ENCODE data around the gene ANO2.
A peak's percentile ranks its signal among the peaks of the same experiment; 100 is the strongest.

Gene ANO2

DNA sequence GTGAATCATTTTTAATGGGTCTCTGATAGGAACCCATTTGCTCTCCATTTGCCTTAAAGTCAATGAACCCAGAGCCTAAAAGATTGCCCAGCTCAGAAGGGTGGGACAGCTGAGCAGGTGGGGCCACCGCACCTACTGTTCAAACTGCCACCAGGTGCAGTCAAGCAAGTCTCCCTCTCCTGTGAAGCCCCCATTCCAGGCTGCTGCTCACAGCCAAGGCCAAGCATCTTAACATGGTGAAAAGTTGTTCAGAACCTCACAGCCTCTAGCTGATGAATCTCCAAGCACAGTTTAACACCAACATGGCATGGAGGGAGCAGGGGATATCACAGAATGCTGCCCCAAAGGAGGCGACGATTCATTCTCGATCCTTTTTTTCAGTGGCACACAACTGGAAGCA, 29.5 kb downstream of the ANO2 start:
- H3K9ac ChIP-seq (ENCODE audit: insufficient read length, low read depth) = no peak overlapping the region
- no peak overlapping the region for H3K4me3 ChIP-seq (ENCODE audit: insufficient read length, low read depth)
- TF ChIP-seq ZNF274 (IDR thresholded peaks at IDR 0.05; ENCODE audit: low read depth, low read length) = no peak
- TF ChIP-seq YY1 (IDR thresholded peaks at IDR 0.05; ENCODE audit: insufficient read depth, insufficient read length) = no peak
- no peak for TF ChIP-seq SUZ12 (IDR thresholded peaks at IDR 0.05; ENCODE audit: extremely low read depth, insufficient read depth, insufficient read length)
- no peaks in the 10 kb centered on the region for H3K27me3 ChIP-seq (ENCODE audit: insufficient read depth, insufficient read length)
- no peaks in the 10 kb centered on the region for H3K36me3 ChIP-seq (ENCODE audit: insufficient read depth, insufficient read length, low read length)
- H3K9me3 ChIP-seq (ENCODE audit: insufficient read depth, low read length) = no peaks in the 10 kb centered on the region
- H3K4me1 ChIP-seq (ENCODE audit: insufficient read depth, insufficient read length) = peaks cover 6% of the 10 kb centered on the region
- no peak for DNase-seq (ENCODE audit: low read depth, low spot score)

GRCh38 chr12:5914387-5915149, 30.5 kb downstream of the ANO2 start:
- H3K4me1 ChIP-seq (ENCODE audit: insufficient read depth, insufficient read length) = peaks cover 6% of the 10 kb centered on the region
- H3K4me3 ChIP-seq (ENCODE audit: insufficient read length, low read depth) = no peak overlapping the region
- DNase-seq (ENCODE audit: low read depth, low spot score) = no peak
- no peak overlapping the region for H3K9ac ChIP-seq (ENCODE audit: insufficient read length, low read depth)
- H3K9me3 ChIP-seq (ENCODE audit: insufficient read depth, low read length) = no peaks in the 10 kb centered on the region
- no peaks in the 10 kb centered on the region for H3K36me3 ChIP-seq (ENCODE audit: insufficient read depth, insufficient read length, low read length)
- no peaks in the 10 kb centered on the region for H3K27me3 ChIP-seq (ENCODE audit: insufficient read depth, insufficient read length)
- TF ChIP-seq SUZ12 (IDR thresholded peaks at IDR 0.05; ENCODE audit: extremely low read depth, insufficient read depth, insufficient read length) (no peak), YY1 (IDR thresholded peaks at IDR 0.05; ENCODE audit: insufficient read depth, insufficient read length) (no peak), ZNF274 (IDR thresholded peaks at IDR 0.05; ENCODE audit: low read depth, low read length) (no peak)

GRCh38 chr12:5913387-5913786, 31.7 kb downstream of the ANO2 start:
- no peaks in the 10 kb centered on the region for H3K36me3 ChIP-seq (ENCODE audit: insufficient read depth, insufficient read length, low read length)
- H3K27me3 ChIP-seq (ENCODE audit: insufficient read depth, insufficient read length) = no peaks in the 10 kb centered on the region
- H3K4me1 ChIP-seq (ENCODE audit: insufficient read depth, insufficient read length) = peaks cover 6% of the 10 kb centered on the region
- no peak overlapping the region for H3K9ac ChIP-seq (ENCODE audit: insufficient read length, low read depth)
- H3K4me3 ChIP-seq (ENCODE audit: insufficient read length, low read depth) = no peak overlapping the region
- DNase-seq (ENCODE audit: low read depth, low spot score) = no peak
- H3K9me3 ChIP-seq (ENCODE audit: insufficient read depth, low read length) = no peaks in the 10 kb centered on the region
- TF ChIP-seq ZNF274 (IDR thresholded peaks at IDR 0.05; ENCODE audit: low read depth, low read length) = no peak
- no peak for TF ChIP-seq YY1 (IDR thresholded peaks at IDR 0.05; ENCODE audit: insufficient read depth, insufficient read length)
- TF ChIP-seq SUZ12 (IDR thresholded peaks at IDR 0.05; ENCODE audit: extremely low read depth, insufficient read depth, insufficient read length) = no peak

DNA sequence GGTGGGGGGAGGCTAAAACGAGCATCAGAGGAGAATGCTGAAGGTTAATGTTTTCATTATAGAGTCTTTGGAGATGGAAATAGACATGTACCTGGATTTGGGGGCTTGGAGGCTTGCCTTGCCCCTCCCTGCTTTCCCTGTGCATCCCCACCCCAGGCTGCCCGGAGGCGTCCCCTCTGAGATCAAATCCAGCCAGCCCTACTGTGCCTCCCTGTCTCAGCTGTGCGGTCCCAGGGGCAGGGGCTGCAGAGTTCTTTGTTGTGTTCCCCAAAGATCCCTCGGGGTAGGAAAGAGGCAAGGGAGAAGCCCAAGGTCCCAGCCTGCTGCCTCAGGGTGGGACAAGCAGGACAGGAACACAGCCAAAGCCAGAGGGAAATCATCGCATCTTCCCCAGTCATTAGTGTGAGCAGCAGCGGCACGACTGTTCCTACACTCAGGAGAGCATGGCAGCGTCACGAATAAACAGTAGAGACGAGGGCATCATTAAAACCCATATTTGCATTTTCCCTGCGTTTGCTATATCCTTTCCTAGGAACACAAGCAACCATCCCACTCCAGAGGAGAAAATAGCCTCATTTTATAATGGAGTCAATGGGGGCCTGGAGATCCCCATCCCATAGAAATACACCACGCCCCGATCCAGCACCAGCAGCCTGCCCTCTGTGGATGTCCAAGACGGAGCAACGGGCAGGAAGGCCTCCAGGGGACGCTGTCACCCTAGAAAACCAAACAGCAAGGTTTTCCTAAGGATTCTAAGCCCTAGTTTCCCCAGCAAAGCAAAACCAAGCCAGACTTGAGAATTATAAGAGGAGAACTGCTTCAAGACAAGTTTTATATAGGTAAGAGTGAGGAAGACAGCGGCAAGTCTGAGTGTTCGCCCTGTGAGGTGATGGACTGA, 32.4 kb downstream of the ANO2 start:
- DNase-seq (ENCODE audit: low read depth, low spot score) = peak; percentile 77
- no peak overlapping the region for H3K9ac ChIP-seq (ENCODE audit: insufficient read length, low read depth)
- H3K4me1 ChIP-seq (ENCODE audit: insufficient read depth, insufficient read length) = peaks cover 9% of the 10 kb centered on the region
- H3K9me3 ChIP-seq (ENCODE audit: insufficient read depth, low read length) = no peaks in the 10 kb centered on the region
- TF ChIP-seq ZNF274 (IDR thresholded peaks at IDR 0.05; ENCODE audit: low read depth, low read length) (no peak), SUZ12 (IDR thresholded peaks at IDR 0.05; ENCODE audit: extremely low read depth, insufficient read depth, insufficient read length) (no peak), YY1 (IDR thresholded peaks at IDR 0.05; ENCODE audit: insufficient read depth, insufficient read length) (no peak)
- H3K36me3 ChIP-seq (ENCODE audit: insufficient read depth, insufficient read length, low read length) = no peaks in the 10 kb centered on the region
- no peak overlapping the region for H3K4me3 ChIP-seq (ENCODE audit: insufficient read length, low read depth)
- no peaks in the 10 kb centered on the region for H3K27me3 ChIP-seq (ENCODE audit: insufficient read depth, insufficient read length)

DNA sequence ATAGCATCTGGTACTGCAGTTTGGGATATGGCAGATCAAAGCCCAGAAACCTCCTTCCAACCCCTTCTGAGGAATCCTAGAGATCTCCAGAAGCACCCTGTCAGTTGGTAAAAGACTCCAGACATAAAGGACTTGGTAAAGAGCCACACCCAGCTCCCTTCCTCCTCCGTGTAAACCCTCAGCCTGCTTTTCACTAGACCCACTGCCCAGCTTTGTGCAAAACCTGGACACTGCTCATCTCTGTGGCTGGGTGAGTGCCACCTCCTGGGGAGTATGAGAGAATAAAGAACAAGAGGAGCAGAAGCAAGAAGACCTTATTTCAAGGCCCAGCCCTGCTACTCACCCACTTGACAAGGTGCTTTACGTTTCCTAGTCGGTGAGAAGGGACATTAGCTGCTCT, 33.0 kb downstream of the ANO2 start:
- no peaks in the 10 kb centered on the region for H3K27me3 ChIP-seq (ENCODE audit: insufficient read depth, insufficient read length)
- no peak for DNase-seq (ENCODE audit: low read depth, low spot score)
- H3K4me3 ChIP-seq (ENCODE audit: insufficient read length, low read depth) = no peak overlapping the region
- H3K4me1 ChIP-seq (ENCODE audit: insufficient read depth, insufficient read length) = peaks cover 9% of the 10 kb centered on the region
- no peak for TF ChIP-seq SUZ12 (IDR thresholded peaks at IDR 0.05; ENCODE audit: extremely low read depth, insufficient read depth, insufficient read length)
- no peak for TF ChIP-seq ZNF274 (IDR thresholded peaks at IDR 0.05; ENCODE audit: low read depth, low read length)
- TF ChIP-seq YY1 (IDR thresholded peaks at IDR 0.05; ENCODE audit: insufficient read depth, insufficient read length) = no peak
- H3K9ac ChIP-seq (ENCODE audit: insufficient read length, low read depth) = no peak overlapping the region
- no peaks in the 10 kb centered on the region for H3K36me3 ChIP-seq (ENCODE audit: insufficient read depth, insufficient read length, low read length)
- no peaks in the 10 kb centered on the region for H3K9me3 ChIP-seq (ENCODE audit: insufficient read depth, low read length)

DNA sequence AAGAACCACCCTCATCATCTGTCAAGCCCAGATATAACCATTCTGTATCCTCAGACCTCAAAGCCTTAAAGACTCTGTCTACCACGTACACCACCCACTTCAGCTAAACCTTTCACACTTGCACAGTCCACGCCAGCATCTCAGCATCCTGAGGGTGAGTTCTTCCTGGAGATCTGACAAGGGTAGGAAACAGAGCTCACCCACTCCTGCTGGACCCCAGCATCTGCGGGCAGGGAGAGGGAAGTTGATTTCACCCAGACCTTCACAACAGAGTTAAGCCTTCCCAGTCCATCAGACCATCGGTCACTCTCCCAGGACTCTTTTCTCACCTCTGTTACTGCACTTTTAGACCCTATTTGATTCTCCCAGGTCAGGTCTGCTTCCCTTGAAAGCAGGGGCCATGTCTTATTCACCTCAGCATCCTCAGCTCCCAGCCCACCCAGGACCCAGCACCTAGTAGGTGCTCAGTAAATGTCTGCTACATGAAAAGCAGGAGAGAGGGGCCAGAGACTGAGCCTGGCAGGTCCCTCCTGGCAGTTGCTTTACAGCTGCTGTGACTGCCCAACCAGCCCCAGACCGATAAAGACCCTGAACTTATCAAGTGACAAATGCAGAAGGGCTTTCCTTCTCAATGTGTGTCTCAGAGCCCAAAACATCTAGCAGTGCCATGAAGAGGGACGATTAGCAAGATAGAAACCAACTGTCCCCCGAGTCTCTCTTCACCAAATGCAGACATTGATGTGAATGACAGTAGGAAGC, 34.1 kb downstream of the ANO2 start:
- no peaks in the 10 kb centered on the region for H3K27me3 ChIP-seq (ENCODE audit: insufficient read depth, insufficient read length)
- H3K36me3 ChIP-seq (ENCODE audit: insufficient read depth, insufficient read length, low read length) = no peaks in the 10 kb centered on the region

More for the DNA sequence above, 34.1 kb downstream of the ANO2 start:
- DNase-seq (ENCODE audit: low read depth, low spot score) = no peak
- Histone ChIP-seq H3K9ac (ENCODE audit: insufficient read length, low read depth) (no peak overlapping the region), H3K9me3 (ENCODE audit: insufficient read depth, low read length) (no peaks in the 10 kb centered on the region), H3K4me1 (ENCODE audit: insufficient read depth, insufficient read length) (peaks cover 6% of the 10 kb centered on the region), H3K4me3 (ENCODE audit: insufficient read length, low read depth) (no peak overlapping the region)
- TF ChIP-seq SUZ12 (IDR thresholded peaks at IDR 0.05; ENCODE audit: extremely low read depth, insufficient read depth, insufficient read length) (no peak), ZNF274 (IDR thresholded peaks at IDR 0.05; ENCODE audit: low read depth, low read length) (no peak), YY1 (IDR thresholded peaks at IDR 0.05; ENCODE audit: insufficient read depth, insufficient read length) (no peak)
